NB4 (cell line): ENCODE data around the gene PCDHGA11.
"Not testable (repeated sequence)": the region's sequence is repeated elsewhere in the genome, so short reads cannot be mapped to it uniquely, and the experiment has no call there.

Experiments used
- DNase-seq: peaks from one replicate; pipeline ENCODE4 v3.0.0; 2010; ENCODE audit warnings: low read depth
- H3K4me3 ChIP-seq: one replicate; pipeline ENCODE4 v1.5.1; 2011; ENCODE audit warnings: mild to moderate bottlenecking, low read depth, low read length, moderate library complexity
- CTCF ChIP-seq: IDR thresholded peaks from one replicate; pipeline ENCODE4 v1.5.1; 2012; ENCODE audit warnings: low read depth, low read length
- MAX ChIP-seq: IDR thresholded peaks from 2 replicates; pipeline ENCODE4 v1.6.1; 2011; ENCODE audit warnings: low read depth, low read length
- MYC ChIP-seq: IDR thresholded peaks from 2 replicates; pipeline ENCODE4 v1.6.1; 2011; ENCODE audit warnings: low read depth, low read length
- POLR2A ChIP-seq: IDR thresholded peaks from 2 replicates; pipeline ENCODE4 v1.6.1; 2011; ENCODE audit warnings: mild to moderate bottlenecking; ENCODE audit not compliant: insufficient read length; ENCODE audit errors: extremely low read depth

The PCDHGA11 gene

GRCh38 chr5:141409598-141410306, 11.1 kb upstream of the PCDHGA11 start:
- no peak for DNase-seq
- TF ChIP-seq CTCF = no peak
- no peak for TF ChIP-seq POLR2A
- no peak for TF ChIP-seq MYC
- no peak for TF ChIP-seq MAX
- H3K4me3 ChIP-seq = no peak overlapping the region

- TF ChIP-seq POLR2A (no peak), MAX (no peak), CTCF (no peak), MYC (no peak)
- no peak overlapping the region for H3K4me3 ChIP-seq
- DNase-seq = no peak
Measured at GRCh38 chr5:141411575-141411974, 9.3 kb upstream of the PCDHGA11 start.

- peak within 1 kb of the TSS; percentile 64 for H3K4me3 ChIP-seq
- no peak for TF ChIP-seq POLR2A
- TF ChIP-seq MAX = no peak
- TF ChIP-seq CTCF = peak; percentile 85
- TF ChIP-seq MYC = no peak
- DNase-seq = peak; percentile 82
Measured at GRCh38 chr5:141412854-141413539, 7.9 kb upstream of the PCDHGA11 start, which contains the start of gene PCDHGA10. Gene PCDHGA10, plus strand, starts transcription at chr5:141412987. Its CDS starts 189 bp downstream, at chr5:141413176.

GRCh38 chr5:141413540-141414069, 7.2 kb upstream of the PCDHGA11 start:
- H3K4me3 ChIP-seq = peak overlapping the region; percentile 64
- DNase-seq = no peak
- TF ChIP-seq MAX (no peak), CTCF (no peak), POLR2A (no peak), MYC (no peak)

GRCh38 chr5:141414548-141415274, 6.1 kb upstream of the PCDHGA11 start:
- not testable (repeated sequence) for H3K4me3 ChIP-seq, DNase-seq

- DNase-seq, H3K4me3 ChIP-seq: not testable (repeated sequence)
Measured at GRCh38 chr5:141415275-141415618, 5.6 kb upstream of the PCDHGA11 start.
